H1 (cell line): ENCODE data around the gene RIPK4. TPM values are rescaled to one million over a fixed set of nuclear protein-coding genes. Genes with fewer than 3 reads are reported as not detected.

Source experiments
- CTCF ChIA-PET: fragments of 300-600 bp; sonication (Branson Sonifier 250); formaldehyde crosslinking; loops from one replicate; lab custom pipeline; 2021; ENCODE audit not compliant: partially characterized antibody; lab: Charles Lee
- POLR2A ChIA-PET: fragments of 300-600 bp; sonication (Branson Sonifier 250); formaldehyde crosslinking; loops from one replicate; lab custom pipeline; 2021; ENCODE audit warnings: inconsistent platforms; ENCODE audit not compliant: partially characterized antibody; lab: Charles Lee
- DNase-seq, 2 experiments: peaks; one replicate each; pipeline versions ENCODE4 v3.0.0 to v3.0.0-alpha.2; 2010 to 2022; ENCODE audit warnings: low spot score in 2 of 2, low read depth in 1 of 2, mixed read lengths in 1 of 2
- FAIRE-seq: peaks from 2 replicates; lab custom pipeline; 2011; peaks lifted over from hg19 to GRCh38; lab: Jason Lieb, UNC
- H2AFZ ChIP-seq: 2 replicates; pipeline ENCODE4 v1.8.1; 2012; ENCODE audit warnings: low read length, inconsistent platforms
- H2AK5ac ChIP-seq: 2 replicates; pipeline ENCODE4 v1.6.1; 2013; ENCODE audit warnings: low read depth, low read length
- H2BK120ac ChIP-seq: replicated peaks from 2 replicates; pipeline ENCODE3; 2013; ENCODE audit warnings: low read depth, low read length, inconsistent platforms
- H2BK12ac ChIP-seq: 2 replicates; pipeline ENCODE4 v1.6.1; 2013; ENCODE audit warnings: low read depth, low read length
- H2BK15ac ChIP-seq: 2 replicates; pipeline ENCODE4 v1.6.1; 2013; ENCODE audit warnings: low read length
- H2BK20ac ChIP-seq: 2 replicates; pipeline ENCODE4 v1.6.1; 2013; ENCODE audit warnings: low read length
- H2BK5ac ChIP-seq: 2 replicates; pipeline ENCODE4 v1.6.1; 2013; ENCODE audit warnings: low read depth, low read length
- H3K14ac ChIP-seq: 2 replicates; pipeline ENCODE4 v1.6.1; 2013; ENCODE audit warnings: inconsistent platforms; ENCODE audit not compliant: insufficient read length
- H3K18ac ChIP-seq: 2 replicates; pipeline ENCODE4 v1.6.1; 2013; ENCODE audit warnings: low read length; ENCODE audit errors: extremely low read depth
- H3K23ac ChIP-seq: 2 replicates; pipeline ENCODE4 v1.6.1; 2013; ENCODE audit warnings: inconsistent platforms; ENCODE audit not compliant: insufficient read length
- H3K23me2 ChIP-seq: 2 replicates; pipeline ENCODE4 v1.6.1; 2013; ENCODE audit warnings: low read depth, low read length
- H3K27ac ChIP-seq: 2 replicates; pipeline ENCODE4 v1.6.1; 2011; ENCODE audit warnings: low read depth, low read length, inconsistent platforms
- H3K27me3 ChIP-seq, 4 experiments: replicated peaks in 1 of 4; 1 replicate in 1 of 4; 2 replicates in 3 of 4; pipeline versions ENCODE4 v1.6.1 to v1.8.1; 2011 to 2013; ENCODE audit warnings: low read length in 3 of 4, mild to moderate bottlenecking in 3 of 4, inconsistent platforms in 2 of 4, mixed read lengths in 2 of 4, moderate library complexity in 1 of 4; ENCODE audit not compliant: control insufficient read depth in 3 of 4, insufficient read depth in 3 of 4; ENCODE audit errors: extremely low read depth in 1 of 4
- H3K36me3 ChIP-seq, 4 experiments: 2 replicates each; pipeline versions ENCODE4 v1.6.1 to v1.8.1; 2011 to 2013; ENCODE audit warnings: mild to moderate bottlenecking in 4 of 4, low read length in 3 of 4, moderate library complexity in 2 of 4, control low read depth in 1 of 4, inconsistent platforms in 1 of 4; ENCODE audit not compliant: insufficient read depth in 4 of 4, control insufficient read depth in 2 of 4
- H3K4ac ChIP-seq: replicated peaks from 2 replicates; pipeline ENCODE3; 2013; ENCODE audit warnings: low read length, low read depth, mixed read lengths, inconsistent platforms; ENCODE audit not compliant: insufficient read length
- H3K4me1 ChIP-seq, 4 experiments: replicated peaks in 1 of 4; 1 replicate in 1 of 4; 2 replicates in 3 of 4; pipeline versions ENCODE4 v1.6.1 to v1.8.1; 2011 to 2013; ENCODE audit warnings: low read length in 3 of 4, inconsistent platforms in 2 of 4, mixed read lengths in 1 of 4; ENCODE audit not compliant: insufficient read depth in 4 of 4, control insufficient read depth in 3 of 4
- H3K4me2 ChIP-seq, 2 experiments: 2 replicates each; pipeline versions ENCODE4 v1.6.1 to v1.8.1; 2011 to 2013; ENCODE audit warnings: low read depth in 2 of 2, low read length in 2 of 2, control low read depth in 1 of 2, inconsistent platforms in 1 of 2, mild to moderate bottlenecking in 1 of 2; ENCODE audit not compliant: insufficient read depth in 1 of 2
- H3K4me3 ChIP-seq, 4 experiments: fragments of 200-600, 300-600 bp in 1 of 4; sonication (generic), shearing (Covaris generic), sonication (Bioruptor Twin) in 1 of 4; 2 replicates each; pipeline versions ENCODE4 v1.5.1 to v1.8.1; 2011 to 2016; ENCODE audit warnings: low read length in 4 of 4, low read depth in 3 of 4, control low read depth in 2 of 4, inconsistent platforms in 2 of 4, mild to moderate bottlenecking in 2 of 4, mixed read lengths in 1 of 4, moderate library complexity in 1 of 4; ENCODE audit not compliant: insufficient read depth in 2 of 4; ENCODE audit errors: extremely low read depth in 1 of 4
- H3K56ac ChIP-seq: replicated peaks from 2 replicates; pipeline ENCODE3; 2013; ENCODE audit warnings: low read depth, mild to moderate bottlenecking, mixed read lengths, low read length, inconsistent platforms; ENCODE audit not compliant: insufficient read length
- H3K79me1 ChIP-seq: 2 replicates; pipeline ENCODE4 v1.6.1; 2013; ENCODE audit warnings: low read depth, low read length, control low read depth
- H3K79me2 ChIP-seq, 2 experiments: 2 replicates each; pipeline versions ENCODE4 v1.6.1 to v1.8.1; 2012 to 2013; ENCODE audit warnings: low read length in 2 of 2, mild to moderate bottlenecking in 2 of 2, inconsistent platforms in 1 of 2; ENCODE audit not compliant: insufficient read depth in 2 of 2, control insufficient read depth in 1 of 2
- H3K9ac ChIP-seq, 4 experiments: replicated peaks in 1 of 4; 1 replicate in 1 of 4; 2 replicates in 3 of 4; pipeline versions ENCODE4 v1.6.1 to v1.8.1; 2011 to 2013; ENCODE audit warnings: low read depth in 3 of 4, low read length in 3 of 4, control low read depth in 2 of 4, mild to moderate bottlenecking in 2 of 4, moderate library complexity in 2 of 4, inconsistent platforms in 1 of 4; ENCODE audit errors: extremely low read depth in 1 of 4
- H3K9me3 ChIP-seq, 2 experiments: 2 replicates each; pipeline versions ENCODE4 v1.6.1 to v1.8.1; 2012 to 2013; ENCODE audit warnings: mild to moderate bottlenecking in 2 of 2, moderate library complexity in 2 of 2, control low read depth in 1 of 2, inconsistent platforms in 1 of 2, low read depth in 1 of 2, low read length in 1 of 2, mixed read lengths in 1 of 2; ENCODE audit not compliant: insufficient read depth in 2 of 2
- H4K20me1 ChIP-seq, 2 experiments: replicated peaks in 1 of 2; 2 replicates each; pipeline versions ENCODE3 to v1.8.1; 2011 to 2013; ENCODE audit warnings: inconsistent platforms in 2 of 2, low read length in 2 of 2, mild to moderate bottlenecking in 1 of 2; ENCODE audit not compliant: insufficient read depth in 2 of 2, control insufficient read depth in 1 of 2
- H4K5ac ChIP-seq: 2 replicates; pipeline ENCODE4 v1.6.1; 2013; ENCODE audit warnings: low read length, low read depth, mixed read lengths, inconsistent platforms; ENCODE audit not compliant: insufficient read length
- H4K8ac ChIP-seq: 2 replicates; pipeline ENCODE4 v1.8.0; 2013; ENCODE audit warnings: mild to moderate bottlenecking, moderate library complexity, low read length, inconsistent platforms; ENCODE audit not compliant: insufficient read depth; ENCODE audit errors: extremely low read depth
- H4K91ac ChIP-seq: replicated peaks from 2 replicates; pipeline ENCODE3; 2013; ENCODE audit warnings: low read length, mixed read lengths, inconsistent platforms; ENCODE audit not compliant: insufficient read length
- ASH2L ChIP-seq: fragments of 200-600, 300-600 bp; sonication (generic); IDR thresholded peaks from one replicate; pipeline ENCODE4 v1.7.1; 2017; ENCODE audit warnings: low read length
- ATF3 ChIP-seq: IDR thresholded peaks from 2 replicates; pipeline ENCODE4 v1.6.1; 2011; ENCODE audit warnings: low read depth, mild to moderate bottlenecking, low read length; ENCODE audit not compliant: insufficient read depth
- CHD1 ChIP-seq: IDR thresholded peaks from 2 replicates; pipeline ENCODE4 v1.6.1; 2012; ENCODE audit warnings: low read depth, low read length, improper control_type of control experiment
- CREB1 ChIP-seq: IDR thresholded peaks from 2 replicates; pipeline ENCODE4 v1.6.1; 2012; ENCODE audit warnings: inconsistent platforms
- CTCF ChIP-seq, 3 experiments: IDR thresholded peaks; 1 replicate in 2 of 3; 2 replicates in 1 of 3; pipeline versions ENCODE4 v1.5.1 to v1.6.1; 2011; ENCODE audit warnings: low read length in 3 of 3, mild to moderate bottlenecking in 3 of 3, inconsistent platforms in 2 of 3, low read depth in 1 of 3, moderate library complexity in 1 of 3; ENCODE audit not compliant: insufficient read depth in 1 of 3; ENCODE audit errors: control extremely low read depth in 1 of 3
- EP300 ChIP-seq, 2 experiments: IDR thresholded peaks; 1 replicate in 1 of 2; 2 replicates in 1 of 2; pipeline ENCODE4 v1.6.1; 2011 to 2012; ENCODE audit warnings: low read depth in 2 of 2, low read length in 2 of 2, mild to moderate bottlenecking in 2 of 2, borderline replicate concordance in 1 of 2, inconsistent platforms in 1 of 2, moderate library complexity in 1 of 2
- NANOG ChIP-seq: IDR thresholded peaks from 2 replicates; pipeline ENCODE4 v1.6.1; 2011; ENCODE audit warnings: low read length, low read depth, mild to moderate bottlenecking, inconsistent platforms; ENCODE audit not compliant: insufficient read depth, poor library complexity, severe bottlenecking
- RBBP5 ChIP-seq: IDR thresholded peaks from 2 replicates; pipeline ENCODE4 v1.7.1; 2012; ENCODE audit warnings: low read depth, mild to moderate bottlenecking, inconsistent platforms, low read length, moderate library complexity, borderline replicate concordance
- SP4 ChIP-seq: IDR thresholded peaks from 2 replicates; pipeline ENCODE4 v1.6.1; 2012; ENCODE audit warnings: low read length, inconsistent platforms
- SUZ12 ChIP-seq: fragments of 200-600 bp; sonication (generic); IDR thresholded peaks from 2 replicates; pipeline ENCODE4 v1.6.1; 2012; ENCODE audit warnings: mild to moderate bottlenecking, inconsistent platforms, low read length, moderate library complexity, mixed read lengths
- TBP ChIP-seq: IDR thresholded peaks from 2 replicates; pipeline ENCODE4 v1.6.1; 2011; ENCODE audit warnings: low read depth, low read length, improper control_type of control experiment
- WGBS, 2 experiments: shearing (Covaris generic) in 1 of 2; methylation state at CpG; one replicate each; pipeline versions ENCODE4 v1.1.6 to v1.1.7; 2013 to 2015; ENCODE audit warnings: low lambda C conversion rate in 2 of 2, mixed read lengths in 2 of 2, inconsistent platforms in 1 of 2, low coverage in 1 of 2, missing lambda C conversion rate in 1 of 2; ENCODE audit not compliant: insufficient replicate concordance in 2 of 2, insufficient coverage in 1 of 2, insufficient read length in 1 of 2; ENCODE audit errors: extremely low coverage in 1 of 2, missing lambda C conversion rate in 1 of 2; 5-methylcytosine and 5-hydroxymethylcytosine counted together
- polyA plus RNA-seq, 7 experiments: library from polyadenylated mRNA; depleted of rRNA in 3 of 7; stranded (reverse) in 5 of 7; unstranded in 2 of 7; fragments of >200 nt in 5 of 7; fragments of 200-250 nt in 2 of 7; gene quantifications; 1 replicate in 5 of 7; 2 replicates in 1 of 7; 4 replicates in 1 of 7; pipeline versions ENCODE4 v1.2.1 to v1.2.3, GENCODE V29; 2011 to 2013; ENCODE audit warnings: missing spikeins in 2 of 7, mixed read lengths in 2 of 7
- total RNA-seq: library from RNA; stranded (reverse); fragmentation: NEBNext Ultra II Directional; extraction: Animal tissue kit (Norgen Biotek cat#: 25700); gene quantifications from 2 replicates; pipeline ENCODE4 v1.2.1, GENCODE V29; 2021

RIPK4 gene
- total and polyA plus RNA-seq, 2 of the 8 experiments (the other 6 are each of a cell fraction or from before 2014, with no cell fraction given) = 2.7 to 5.6 TPM

DNA sequence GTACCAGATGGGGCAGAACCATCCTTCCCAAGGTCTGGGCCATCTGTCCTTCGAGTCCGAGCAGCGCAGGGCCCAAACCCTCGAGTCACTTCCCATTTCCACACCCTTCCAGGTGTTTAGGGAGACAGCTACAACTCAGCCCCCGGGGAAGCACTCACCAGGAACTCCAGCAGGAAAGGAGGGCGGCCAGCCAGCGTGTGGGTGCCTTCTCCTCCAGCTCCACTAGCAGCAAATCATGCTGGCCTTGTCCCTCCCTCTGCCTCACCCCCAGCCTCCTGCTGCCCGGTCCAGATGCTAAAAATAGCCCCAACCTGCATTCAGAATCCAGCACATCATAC, 56.1 kb downstream of the RIPK4 start:
- Histone ChIP-seq H3K79me1 (no peaks in the 10 kb centered on the region), H3K18ac (peak overlapping the region; percentile 90), H3K4me1 (peaks cover 2 to 25% (median 9%) of the 10 kb centered on the region in 4 experiments; a peak in 6 of 7 replicates), H3K27me3 (peaks cover 0 to 7% (median 5%) of the 10 kb centered on the region in 4 experiments; a peak in 3 of 7 replicates), H3K14ac (no peak overlapping the region), H2BK12ac (peak overlapping the region; percentile 95; the same call in 1 of the 2 replicates), H3K9ac (no peak overlapping the region), H4K5ac (no peak overlapping the region), H3K4ac (no peak overlapping the region), H3K56ac (no peak overlapping the region), H3K79me2 (no peaks in the 10 kb centered on the region), H3K27ac (no peak overlapping the region), H3K4me2 (no peak overlapping the region), H4K91ac (peak overlapping the region; percentile 22), H4K8ac (no peak overlapping the region; the same call in 1 of the 2 replicates), H2BK120ac (no peak overlapping the region), H3K9me3 (no peaks in the 10 kb centered on the region; a peak in 1 of 4 replicates), H2AFZ (no peak overlapping the region), H3K36me3 (no peaks in the 10 kb centered on the region), H2AK5ac (peak overlapping the region; percentile 54; the same call in 1 of the 2 replicates), H4K20me1 (no peaks in the 10 kb centered on the region), H2BK20ac (peak overlapping the region; percentile 67; the same call in 1 of the 2 replicates), H3K4me3 (no peak overlapping the region), H2BK5ac (peak overlapping the region; percentile 71; the same call in 1 of the 2 replicates), H3K23me2 (peaks cover 10% of the 10 kb centered on the region; the same call in 1 of the 2 replicates), H2BK15ac (peak overlapping the region; percentile 98; the same call in 1 of the 2 replicates), H3K23ac (no peak overlapping the region)
- WGBS, 2 experiments = 91% methylated on average over 7 of the region's 8 CpGs; no CpG with 5 or more reads in 1 of the 2 experiments
- ChIA-PET POLR2A (no interaction called here), CTCF (interaction anchor here (1.7 kb wide), 1 partner anchor 99 kb away, joined by 5 read pairs; no protein-coding TSS in a partner anchor)
- FAIRE-seq (no peak), DNase-seq (no peak)
- TF ChIP-seq CTCF (IDR thresholded peaks at IDR 0.05; ENCODE audit: control extremely low read depth in 1 of 3, insufficient read depth in 1 of 3, low read depth in 1 of 3, low read length in 3 of 3) (no peak), ASH2L (no peak), TBP (no peak), ATF3 (no peak), NANOG (no peak), SUZ12 (no peak), CREB1 (no peak), RBBP5 (no peak), CHD1 (no peak), EP300 (IDR thresholded peaks at IDR 0.05; ENCODE audit: borderline replicate concordance in 1 of 2, low read depth in 2 of 2, low read length in 2 of 2) (no peak), SP4 (no peak)
